H1 (cell line): ENCODE data around the gene KCNQ1. TPM values are rescaled to one million over a fixed set of nuclear protein-coding genes. Genes with fewer than 3 reads are reported as not detected.

Experiments
- CTCF ChIA-PET: fragments of 300-600 bp; sonication (Branson Sonifier 250); formaldehyde crosslinking; loops from one replicate; lab custom pipeline; 2021; ENCODE audit not compliant: partially characterized antibody; lab: Charles Lee
- POLR2A ChIA-PET: fragments of 300-600 bp; sonication (Branson Sonifier 250); formaldehyde crosslinking; loops from one replicate; lab custom pipeline; 2021; ENCODE audit warnings: inconsistent platforms; ENCODE audit not compliant: partially characterized antibody; lab: Charles Lee
- DNase-seq, 2 experiments: peaks; one replicate each; pipeline versions ENCODE4 v3.0.0 to v3.0.0-alpha.2; 2010 to 2022; ENCODE audit warnings: low spot score in 2 of 2, low read depth in 1 of 2, mixed read lengths in 1 of 2
- FAIRE-seq: peaks from 2 replicates; lab custom pipeline; 2011; peaks lifted over from hg19 to GRCh38; lab: Jason Lieb, UNC
- H2AFZ ChIP-seq: 2 replicates; pipeline ENCODE4 v1.8.1; 2012; ENCODE audit warnings: low read length, inconsistent platforms
- H2AK5ac ChIP-seq: 2 replicates; pipeline ENCODE4 v1.6.1; 2013; ENCODE audit warnings: low read depth, low read length
- H2BK120ac ChIP-seq: replicated peaks from 2 replicates; pipeline ENCODE3; 2013; ENCODE audit warnings: low read depth, low read length, inconsistent platforms
- H2BK12ac ChIP-seq: 2 replicates; pipeline ENCODE4 v1.6.1; 2013; ENCODE audit warnings: low read depth, low read length
- H2BK15ac ChIP-seq: 2 replicates; pipeline ENCODE4 v1.6.1; 2013; ENCODE audit warnings: low read length
- H2BK20ac ChIP-seq: 2 replicates; pipeline ENCODE4 v1.6.1; 2013; ENCODE audit warnings: low read length
- H2BK5ac ChIP-seq: 2 replicates; pipeline ENCODE4 v1.6.1; 2013; ENCODE audit warnings: low read depth, low read length
- H3K14ac ChIP-seq: 2 replicates; pipeline ENCODE4 v1.6.1; 2013; ENCODE audit warnings: inconsistent platforms; ENCODE audit not compliant: insufficient read length
- H3K18ac ChIP-seq: 2 replicates; pipeline ENCODE4 v1.6.1; 2013; ENCODE audit warnings: low read length; ENCODE audit errors: extremely low read depth
- H3K23ac ChIP-seq: 2 replicates; pipeline ENCODE4 v1.6.1; 2013; ENCODE audit warnings: inconsistent platforms; ENCODE audit not compliant: insufficient read length
- H3K23me2 ChIP-seq: 2 replicates; pipeline ENCODE4 v1.6.1; 2013; ENCODE audit warnings: low read depth, low read length
- H3K27ac ChIP-seq: 2 replicates; pipeline ENCODE4 v1.6.1; 2011; ENCODE audit warnings: low read depth, low read length, inconsistent platforms
- H3K27me3 ChIP-seq, 4 experiments: replicated peaks in 1 of 4; 1 replicate in 1 of 4; 2 replicates in 3 of 4; pipeline versions ENCODE4 v1.6.1 to v1.8.1; 2011 to 2013; ENCODE audit warnings: low read length in 3 of 4, mild to moderate bottlenecking in 3 of 4, inconsistent platforms in 2 of 4, mixed read lengths in 2 of 4, moderate library complexity in 1 of 4; ENCODE audit not compliant: control insufficient read depth in 3 of 4, insufficient read depth in 3 of 4; ENCODE audit errors: extremely low read depth in 1 of 4
- H3K36me3 ChIP-seq, 4 experiments: 2 replicates each; pipeline versions ENCODE4 v1.6.1 to v1.8.1; 2011 to 2013; ENCODE audit warnings: mild to moderate bottlenecking in 4 of 4, low read length in 3 of 4, moderate library complexity in 2 of 4, control low read depth in 1 of 4, inconsistent platforms in 1 of 4; ENCODE audit not compliant: insufficient read depth in 4 of 4, control insufficient read depth in 2 of 4
- H3K4ac ChIP-seq: replicated peaks from 2 replicates; pipeline ENCODE3; 2013; ENCODE audit warnings: low read length, low read depth, mixed read lengths, inconsistent platforms; ENCODE audit not compliant: insufficient read length
- H3K4me1 ChIP-seq, 4 experiments: replicated peaks in 1 of 4; 1 replicate in 1 of 4; 2 replicates in 3 of 4; pipeline versions ENCODE4 v1.6.1 to v1.8.1; 2011 to 2013; ENCODE audit warnings: low read length in 3 of 4, inconsistent platforms in 2 of 4, mixed read lengths in 1 of 4; ENCODE audit not compliant: insufficient read depth in 4 of 4, control insufficient read depth in 3 of 4
- H3K4me2 ChIP-seq, 2 experiments: 2 replicates each; pipeline versions ENCODE4 v1.6.1 to v1.8.1; 2011 to 2013; ENCODE audit warnings: low read depth in 2 of 2, low read length in 2 of 2, control low read depth in 1 of 2, inconsistent platforms in 1 of 2, mild to moderate bottlenecking in 1 of 2; ENCODE audit not compliant: insufficient read depth in 1 of 2
- H3K4me3 ChIP-seq, 4 experiments: fragments of 200-600, 300-600 bp in 1 of 4; sonication (generic), shearing (Covaris generic), sonication (Bioruptor Twin) in 1 of 4; 2 replicates each; pipeline versions ENCODE4 v1.5.1 to v1.8.1; 2011 to 2016; ENCODE audit warnings: low read length in 4 of 4, low read depth in 3 of 4, control low read depth in 2 of 4, inconsistent platforms in 2 of 4, mild to moderate bottlenecking in 2 of 4, mixed read lengths in 1 of 4, moderate library complexity in 1 of 4; ENCODE audit not compliant: insufficient read depth in 2 of 4; ENCODE audit errors: extremely low read depth in 1 of 4
- H3K56ac ChIP-seq: replicated peaks from 2 replicates; pipeline ENCODE3; 2013; ENCODE audit warnings: low read depth, mild to moderate bottlenecking, mixed read lengths, low read length, inconsistent platforms; ENCODE audit not compliant: insufficient read length
- H3K79me1 ChIP-seq: 2 replicates; pipeline ENCODE4 v1.6.1; 2013; ENCODE audit warnings: low read depth, low read length, control low read depth
- H3K79me2 ChIP-seq, 2 experiments: 2 replicates each; pipeline versions ENCODE4 v1.6.1 to v1.8.1; 2012 to 2013; ENCODE audit warnings: low read length in 2 of 2, mild to moderate bottlenecking in 2 of 2, inconsistent platforms in 1 of 2; ENCODE audit not compliant: insufficient read depth in 2 of 2, control insufficient read depth in 1 of 2
- H3K9ac ChIP-seq, 4 experiments: replicated peaks in 1 of 4; 1 replicate in 1 of 4; 2 replicates in 3 of 4; pipeline versions ENCODE4 v1.6.1 to v1.8.1; 2011 to 2013; ENCODE audit warnings: low read depth in 3 of 4, low read length in 3 of 4, control low read depth in 2 of 4, mild to moderate bottlenecking in 2 of 4, moderate library complexity in 2 of 4, inconsistent platforms in 1 of 4; ENCODE audit errors: extremely low read depth in 1 of 4
- H3K9me3 ChIP-seq, 2 experiments: 2 replicates each; pipeline versions ENCODE4 v1.6.1 to v1.8.1; 2012 to 2013; ENCODE audit warnings: mild to moderate bottlenecking in 2 of 2, moderate library complexity in 2 of 2, control low read depth in 1 of 2, inconsistent platforms in 1 of 2, low read depth in 1 of 2, low read length in 1 of 2, mixed read lengths in 1 of 2; ENCODE audit not compliant: insufficient read depth in 2 of 2
- H4K20me1 ChIP-seq, 2 experiments: replicated peaks in 1 of 2; 2 replicates each; pipeline versions ENCODE3 to v1.8.1; 2011 to 2013; ENCODE audit warnings: inconsistent platforms in 2 of 2, low read length in 2 of 2, mild to moderate bottlenecking in 1 of 2; ENCODE audit not compliant: insufficient read depth in 2 of 2, control insufficient read depth in 1 of 2
- H4K5ac ChIP-seq: 2 replicates; pipeline ENCODE4 v1.6.1; 2013; ENCODE audit warnings: low read length, low read depth, mixed read lengths, inconsistent platforms; ENCODE audit not compliant: insufficient read length
- H4K8ac ChIP-seq: 2 replicates; pipeline ENCODE4 v1.8.0; 2013; ENCODE audit warnings: mild to moderate bottlenecking, moderate library complexity, low read length, inconsistent platforms; ENCODE audit not compliant: insufficient read depth; ENCODE audit errors: extremely low read depth
- H4K91ac ChIP-seq: replicated peaks from 2 replicates; pipeline ENCODE3; 2013; ENCODE audit warnings: low read length, mixed read lengths, inconsistent platforms; ENCODE audit not compliant: insufficient read length
- WGBS, 2 experiments: shearing (Covaris generic) in 1 of 2; methylation state at CpG; one replicate each; pipeline versions ENCODE4 v1.1.6 to v1.1.7; 2013 to 2015; ENCODE audit warnings: low lambda C conversion rate in 2 of 2, mixed read lengths in 2 of 2, inconsistent platforms in 1 of 2, low coverage in 1 of 2, missing lambda C conversion rate in 1 of 2; ENCODE audit not compliant: insufficient replicate concordance in 2 of 2, insufficient coverage in 1 of 2, insufficient read length in 1 of 2; ENCODE audit errors: extremely low coverage in 1 of 2, missing lambda C conversion rate in 1 of 2; 5-methylcytosine and 5-hydroxymethylcytosine counted together
- polyA plus RNA-seq, 7 experiments: library from polyadenylated mRNA; depleted of rRNA in 3 of 7; stranded (reverse) in 5 of 7; unstranded in 2 of 7; fragments of >200 nt in 5 of 7; fragments of 200-250 nt in 2 of 7; gene quantifications; 1 replicate in 5 of 7; 2 replicates in 1 of 7; 4 replicates in 1 of 7; pipeline versions ENCODE4 v1.2.1 to v1.2.3, GENCODE V29; 2011 to 2013; ENCODE audit warnings: missing spikeins in 2 of 7, mixed read lengths in 2 of 7
- total RNA-seq: library from RNA; stranded (reverse); fragmentation: NEBNext Ultra II Directional; extraction: Animal tissue kit (Norgen Biotek cat#: 25700); gene quantifications from 2 replicates; pipeline ENCODE4 v1.2.1, GENCODE V29; 2021
- TF ChIP-seq, protein P1 (sequence below): IDR thresholded peaks from 2 replicates; pipeline ENCODE4 v1.6.1; 2012; ENCODE audit warnings: inconsistent platforms

Gene KCNQ1
- total and polyA plus RNA-seq, 2 of the 8 experiments (the other 6 are each of a cell fraction or from before 2014, with no cell fraction given): 1.9 to 2.0 TPM

DNA sequence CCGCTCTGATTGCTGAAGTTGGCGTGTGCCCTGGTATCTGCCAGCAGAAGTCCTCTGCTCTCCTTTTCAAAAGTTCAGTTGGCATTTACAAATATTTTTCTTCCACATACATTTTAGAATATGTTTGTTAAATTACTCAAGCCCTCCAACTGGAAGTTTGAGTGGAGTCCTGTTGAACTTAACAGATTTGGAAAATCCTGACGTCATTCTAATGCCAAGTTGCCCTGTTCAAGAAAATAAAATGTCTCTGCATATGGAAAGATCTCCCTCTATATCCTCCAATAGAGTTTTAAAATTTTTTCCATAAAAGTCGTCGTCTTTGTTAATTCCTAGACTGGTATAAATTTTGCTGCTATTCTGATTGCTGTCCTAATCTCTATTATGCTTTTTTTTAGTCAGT, 251.6 kb downstream of the KCNQ1 start:
- WGBS, 2 experiments: 90% methylated on average over 5 of the region's 5 CpGs; no CpG with 5 or more reads in 1 of the 2 experiments
- Histone ChIP-seq H3K4ac (no peak overlapping the region), H3K79me1 (peaks cover 2% of the 10 kb centered on the region; the same call in 1 of the 2 replicates), H3K14ac (no peak overlapping the region), H2BK120ac (no peak overlapping the region), H4K5ac (no peak overlapping the region), H2AFZ (no peak overlapping the region), H3K18ac (no peak overlapping the region; the same call in 1 of the 2 replicates), H3K27me3 (peaks cover 0 to 13% (median 6%) of the 10 kb centered on the region in 4 experiments; a peak in 4 of 7 replicates), H4K20me1 (peaks cover 2 to 14% of the 10 kb centered on the region in 2 experiments), H3K27ac (no peak overlapping the region), H2BK5ac (no peak overlapping the region), H3K4me2 (no peak overlapping the region), H2BK15ac (no peak overlapping the region), H3K4me1 (peaks cover 33 to 45% (median 37%) of the 10 kb centered on the region in 4 experiments), H4K8ac (no peak overlapping the region), H3K79me2 (peaks cover 0 to 52% of the 10 kb centered on the region in 2 experiments; a peak in 2 of 4 replicates), H2AK5ac (no peak overlapping the region), H3K23me2 (peaks cover 5% of the 10 kb centered on the region; the same call in 1 of the 2 replicates), H3K9ac (no peak overlapping the region), H3K4me3 (no peak overlapping the region), H3K36me3 (peaks cover 0 to 3% (median 0%) of the 10 kb centered on the region in 4 experiments; a peak in 1 of 8 replicates), H2BK12ac (no peak overlapping the region), H3K23ac (no peak overlapping the region), H3K9me3 (peaks cover 0 to 12% of the 10 kb centered on the region in 2 experiments; a peak in 2 of 4 replicates), H4K91ac (no peak overlapping the region), H2BK20ac (no peak overlapping the region), H3K56ac (no peak overlapping the region)
- TF ChIP-seq, protein P1, sequence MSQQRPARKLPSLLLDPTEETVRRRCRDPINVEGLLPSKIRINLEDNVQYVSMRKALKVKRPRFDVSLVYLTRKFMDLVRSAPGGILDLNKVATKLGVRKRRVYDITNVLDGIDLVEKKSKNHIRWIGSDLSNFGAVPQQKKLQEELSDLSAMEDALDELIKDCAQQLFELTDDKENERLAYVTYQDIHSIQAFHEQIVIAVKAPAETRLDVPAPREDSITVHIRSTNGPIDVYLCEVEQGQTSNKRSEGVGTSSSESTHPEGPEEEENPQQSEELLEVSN: no peak
- no peak for DNase-seq
- ChIA-PET POLR2A (no interaction called here), CTCF (interaction anchor here (1.0 to 2.0 kb wide), 3 partner anchors 22 to 192 kb away, joined by 3 to 6 read pairs (median 3); no protein-coding TSS in a partner anchor)
- FAIRE-seq: no peak
